Globus pallidus (tissue), 1 donor: Measurements from ENCODE around the gene CAPZB.

Experiments
- DNase-seq: peaks from one replicate; pipeline ENCODE4 v3.0.0-alpha.2; 2015; ENCODE audit warnings: low spot score

CAPZB gene

DNA sequence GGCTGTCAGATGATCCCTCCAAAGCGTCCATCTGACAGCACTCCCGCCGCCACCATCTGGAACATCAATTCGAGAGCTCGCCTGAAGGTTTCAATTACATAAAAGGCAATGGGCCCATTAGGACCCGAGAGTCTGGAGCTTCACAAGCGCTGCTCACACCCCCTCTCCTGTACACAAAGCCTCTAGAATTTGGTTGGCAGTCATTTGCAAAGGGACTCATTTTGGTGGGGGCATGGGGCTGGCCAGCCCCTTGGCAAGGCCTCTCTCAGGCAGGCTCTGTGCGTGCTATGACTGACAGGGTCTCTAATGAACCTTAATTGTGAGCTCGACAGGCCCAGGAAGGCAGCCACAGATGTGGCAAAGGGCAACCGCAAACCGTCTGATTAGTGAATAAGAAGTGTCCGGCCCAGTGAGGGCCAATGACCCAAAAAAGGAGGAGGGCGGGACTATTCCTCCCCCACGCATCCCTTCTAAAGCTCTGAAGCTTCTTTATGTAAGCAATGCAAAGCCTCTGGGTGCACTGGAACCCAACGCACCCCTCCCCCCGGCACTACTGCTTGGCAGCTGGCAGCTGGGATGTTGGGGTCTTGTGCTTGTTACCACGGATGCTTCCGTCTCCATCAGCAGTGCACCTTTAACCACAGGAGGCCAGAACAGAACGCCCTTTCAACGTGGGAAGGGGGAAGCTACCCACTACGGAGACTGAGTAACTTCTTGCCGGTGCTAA is 79.4 kb downstream of the CAPZB start:
- DNase-seq = no peak

DNA sequence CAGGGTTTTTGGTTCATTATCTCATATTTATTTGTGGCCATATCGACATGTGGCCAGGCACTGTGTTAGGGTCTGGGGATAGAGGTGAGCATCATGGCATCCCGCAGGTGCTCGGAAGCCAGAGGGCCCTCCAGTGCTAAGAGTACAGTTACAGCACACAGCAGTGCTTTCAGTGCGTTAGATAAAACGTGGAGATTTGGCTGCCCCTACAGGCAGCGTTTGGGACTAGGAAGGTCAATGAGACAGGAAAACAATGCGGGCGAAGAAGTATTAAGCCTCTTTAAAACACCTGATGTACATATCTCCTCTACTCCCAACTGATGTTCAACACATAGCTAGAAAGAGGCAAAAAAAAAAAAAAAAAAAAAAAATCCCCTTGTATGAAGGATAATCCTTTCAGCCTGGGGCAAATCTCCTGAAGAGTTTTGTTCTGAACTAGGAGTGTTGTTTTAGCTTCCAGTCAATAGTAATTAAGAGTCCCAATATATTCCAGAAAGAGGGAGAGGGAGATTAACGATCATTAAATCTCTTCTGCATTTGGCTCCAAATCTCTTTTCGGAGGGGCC is 80.1 kb downstream of the CAPZB start:
- no peak for DNase-seq

DNA sequence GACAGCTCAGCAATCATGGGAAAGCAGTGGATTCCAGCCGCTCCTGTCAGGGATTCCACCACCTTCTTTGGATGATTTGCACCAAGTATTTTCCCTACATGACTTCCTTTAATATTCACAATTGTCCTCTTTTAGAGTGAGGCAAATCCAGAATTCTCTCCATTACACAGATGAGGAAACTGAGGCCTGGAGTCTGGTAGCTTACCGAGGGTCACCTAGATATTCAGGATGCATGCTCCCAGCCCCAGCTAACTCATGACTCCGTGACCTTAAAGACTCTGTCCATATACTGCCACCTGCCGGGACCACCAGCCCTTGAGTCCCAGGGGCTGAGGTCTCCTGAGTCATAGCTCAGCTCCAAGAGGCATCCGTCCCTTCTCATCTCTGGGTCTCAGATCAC is 80.6 kb downstream of the CAPZB start:
- DNase-seq = no peak

DNA sequence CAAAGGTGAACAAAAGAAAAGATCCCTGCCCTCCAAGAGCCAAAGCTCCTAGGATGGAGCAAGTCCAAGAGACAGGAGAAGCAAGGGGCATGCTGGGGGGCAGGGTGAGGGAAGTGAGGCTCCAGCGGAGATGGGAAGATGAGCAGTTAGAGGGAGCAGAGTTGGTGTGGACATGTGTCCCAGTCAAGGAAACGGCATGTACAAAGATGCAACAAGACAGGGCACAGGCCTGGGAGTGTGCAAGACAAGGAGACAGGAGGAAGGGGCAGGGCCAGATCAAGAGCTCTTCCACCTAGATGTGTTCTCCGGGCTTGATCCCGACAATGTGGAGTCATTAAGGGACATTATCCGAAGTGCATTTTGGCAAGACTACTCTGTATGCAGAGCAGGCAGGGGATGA is 82.1 kb downstream of the CAPZB start:
- no peak for DNase-seq

DNA sequence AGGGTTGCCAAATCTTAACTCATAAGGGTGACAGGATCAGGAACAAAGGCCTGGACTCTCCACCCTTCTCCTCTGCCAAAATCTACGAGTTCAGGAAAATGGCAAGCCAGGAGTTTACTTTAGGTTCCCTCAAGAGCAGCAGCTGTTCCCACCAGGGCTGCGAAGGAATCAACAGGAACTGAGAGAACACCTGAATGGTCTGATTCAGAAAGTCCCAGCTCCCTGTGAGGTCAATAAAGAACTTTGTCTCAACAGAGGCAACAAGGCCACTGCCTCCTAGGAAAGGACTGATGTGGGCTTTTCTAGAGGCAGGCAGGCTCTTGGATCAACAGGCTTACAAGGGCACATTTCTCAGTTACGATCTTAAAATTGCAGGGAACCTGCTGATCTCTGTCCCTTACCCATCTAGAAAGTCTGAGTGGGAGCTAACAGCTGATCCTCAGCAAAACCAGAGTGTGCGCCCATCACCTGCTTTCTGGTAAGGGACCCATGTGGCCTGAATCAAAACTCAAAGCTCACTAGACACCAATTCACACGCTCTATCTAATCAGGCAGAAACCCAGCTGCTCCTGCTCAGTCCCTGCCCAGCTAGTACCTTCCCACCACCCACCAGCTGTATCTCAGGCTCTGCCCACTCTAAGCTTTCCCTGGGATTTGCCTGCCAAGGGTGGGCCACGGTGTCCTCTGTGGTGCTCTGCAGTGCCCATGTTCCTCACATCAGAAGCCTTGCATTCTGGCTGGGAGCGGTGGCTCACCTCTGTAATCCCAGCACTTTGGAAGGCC is 83.1 kb downstream of the CAPZB start:
- DNase-seq = no peak

DNA sequence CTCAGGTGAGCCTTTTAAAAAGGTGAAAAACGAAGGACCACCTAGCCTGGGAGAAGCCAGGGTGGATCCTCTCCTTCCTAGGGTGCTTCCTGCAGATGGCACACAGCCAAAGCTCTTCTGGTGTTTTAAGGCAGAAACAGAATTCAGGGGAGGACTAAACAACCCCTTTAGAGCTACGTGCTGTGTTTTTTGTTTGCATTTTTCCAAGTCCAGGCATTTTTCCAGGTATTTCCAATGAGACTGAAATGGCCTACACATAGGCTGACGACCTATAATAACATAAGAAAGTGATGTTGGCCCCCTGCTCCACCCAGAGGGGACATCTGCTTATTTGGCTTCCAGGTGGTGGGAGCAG is 83.8 kb downstream of the CAPZB start:
- no peak for DNase-seq

DNA sequence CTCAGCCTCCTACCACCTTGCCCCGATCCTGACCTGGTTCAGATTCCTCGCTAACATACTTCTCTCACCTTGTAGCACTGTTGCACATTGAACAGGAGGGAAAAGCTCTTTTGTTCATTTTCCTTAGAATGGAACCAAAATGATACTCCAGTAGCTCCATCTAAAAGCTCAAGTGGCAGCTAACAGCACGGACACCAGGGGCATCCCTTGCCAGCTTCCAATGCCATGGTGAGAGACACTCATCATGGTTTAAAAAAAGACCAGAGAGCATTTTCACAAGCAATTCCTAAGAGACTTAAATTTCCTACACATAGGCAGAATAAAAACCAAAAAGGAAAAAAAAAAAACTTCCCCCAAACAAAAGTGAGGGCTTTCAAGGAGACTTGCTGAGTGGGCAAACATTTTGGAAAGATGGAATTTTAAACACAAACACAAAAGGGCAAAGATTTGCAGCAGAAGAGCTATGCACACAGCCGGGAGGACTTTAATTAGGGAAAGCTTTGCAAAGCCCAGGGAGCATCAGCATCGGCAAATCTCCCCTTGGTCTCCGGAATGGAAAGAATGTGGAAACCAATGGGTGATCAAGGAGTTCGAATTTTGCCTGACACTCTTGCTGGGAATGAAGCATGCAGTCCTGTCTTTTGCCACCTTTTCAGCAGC is 84.3 kb downstream of the CAPZB start:
- no peak for DNase-seq

DNA sequence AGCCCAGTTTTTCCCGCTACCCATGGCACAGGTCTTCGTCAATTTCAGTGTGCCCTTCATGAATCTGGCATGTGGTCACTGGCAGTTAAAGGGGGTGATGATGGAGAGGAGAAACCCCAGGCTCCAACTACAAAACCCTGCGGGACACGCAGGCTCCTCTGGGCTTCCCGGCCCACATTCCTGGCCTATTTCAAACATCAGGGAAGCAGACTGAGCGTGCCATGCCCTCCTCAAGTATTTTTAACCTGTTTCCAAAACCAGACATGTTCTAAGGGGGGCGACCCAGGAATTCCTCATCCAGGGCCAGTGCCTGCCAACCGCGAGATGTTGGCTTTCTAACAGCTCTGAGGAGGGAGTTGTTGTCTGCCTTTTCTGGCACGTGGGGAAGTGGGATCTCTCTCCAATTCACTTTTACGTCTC is 85.1 kb downstream of the CAPZB start:
- no peak for DNase-seq

DNA sequence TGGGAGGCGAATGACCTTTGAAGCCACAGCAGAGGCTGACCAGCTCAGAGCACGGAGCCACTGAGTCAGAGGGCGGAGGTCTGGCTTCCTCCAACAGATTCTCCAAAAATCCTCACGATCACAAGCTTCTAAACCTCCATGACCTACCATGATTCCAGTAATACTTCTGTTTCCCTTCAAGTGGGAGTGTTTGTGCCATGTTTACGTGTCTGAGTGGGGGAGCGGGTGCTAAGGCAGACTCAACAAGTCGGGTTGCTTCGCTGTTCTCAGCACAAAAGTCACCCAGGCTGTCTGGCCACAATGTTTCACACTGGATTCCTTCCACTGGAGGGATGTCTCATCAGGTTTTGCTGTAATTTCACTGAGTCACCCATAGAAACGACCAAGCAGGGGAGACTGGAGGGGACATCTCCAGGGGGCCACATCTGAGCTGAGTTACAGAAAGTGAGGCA is 87.0 kb downstream of the CAPZB start:
- DNase-seq = no peak

DNA sequence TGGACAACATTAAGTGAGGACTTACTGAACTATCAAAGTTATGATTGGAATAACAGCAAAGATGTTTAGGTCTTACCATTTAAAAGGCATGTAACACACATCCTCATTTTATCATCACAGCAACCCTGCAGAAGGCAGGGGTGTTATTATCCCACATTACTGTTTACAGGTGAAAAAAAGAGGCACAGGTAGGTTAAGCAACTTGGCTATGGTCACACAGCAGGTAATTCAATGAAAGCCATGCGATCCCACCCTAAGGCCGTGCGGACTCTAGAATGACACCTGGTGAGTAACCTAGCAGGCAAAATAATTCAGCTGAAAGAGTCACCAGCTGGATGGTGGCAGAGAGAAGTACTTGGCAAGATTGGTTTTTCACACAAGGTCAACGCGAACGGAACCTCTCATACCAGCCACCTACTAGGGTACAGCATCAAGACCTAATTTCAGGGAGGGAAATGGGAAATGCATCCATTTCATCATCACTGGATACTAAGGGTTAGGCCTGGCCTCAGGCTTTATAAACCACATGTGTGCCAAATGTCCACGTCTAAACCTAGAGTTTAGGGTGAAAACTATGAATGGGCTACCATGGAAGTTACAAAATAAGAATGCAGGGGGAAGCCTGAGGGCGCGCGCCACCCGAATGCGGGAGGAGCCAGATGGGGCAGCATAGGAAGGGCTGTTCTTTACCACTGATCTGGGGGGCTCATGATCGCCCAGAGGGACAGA is 88.0 kb downstream of the CAPZB start:
- DNase-seq = no peak

DNA sequence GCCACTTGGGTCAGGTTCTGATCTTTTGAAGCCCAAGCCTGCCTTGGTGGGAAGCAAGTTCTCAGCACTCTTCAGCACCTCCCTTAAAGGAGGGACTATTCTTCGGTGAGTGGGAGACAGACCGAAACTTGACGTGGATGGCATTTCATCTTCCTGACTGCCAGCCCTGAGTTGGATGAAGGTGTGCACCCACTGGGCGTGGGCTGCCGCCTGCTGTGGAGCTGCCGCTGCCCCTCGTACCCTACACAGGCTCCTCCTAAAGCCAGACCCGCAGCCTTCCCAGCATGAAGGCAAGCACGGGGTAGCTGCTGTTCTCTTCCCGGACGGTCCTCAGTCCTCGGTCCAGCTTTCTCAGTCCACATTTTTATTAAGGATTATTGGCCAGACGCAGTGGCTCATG is 89.1 kb downstream of the CAPZB start:
- no peak for DNase-seq

DNA sequence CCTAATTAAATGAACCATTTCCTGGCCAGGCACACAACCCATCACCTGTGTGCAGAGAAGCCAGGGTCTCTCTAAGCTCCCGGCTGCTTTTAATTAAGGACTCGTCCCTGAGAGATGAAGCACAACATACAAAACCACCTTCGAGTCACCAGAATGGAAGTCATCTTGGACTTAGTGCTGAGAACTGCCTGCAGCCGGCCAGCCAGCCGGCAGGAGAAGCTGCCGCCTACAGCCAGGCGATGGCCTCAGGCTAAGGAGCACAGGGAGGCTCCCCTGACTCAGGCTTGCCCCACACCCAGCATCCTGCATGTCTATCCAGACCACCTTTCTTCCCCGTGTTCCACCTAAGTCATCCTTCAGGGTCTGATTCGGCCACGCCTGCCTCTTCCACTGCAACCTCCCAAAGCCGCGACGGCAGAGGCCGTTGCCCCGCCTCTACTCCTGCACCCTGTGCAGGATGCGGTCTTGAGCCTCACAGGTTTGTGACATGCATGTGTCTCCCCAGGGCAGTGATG is 89.6 kb downstream of the CAPZB start:
- DNase-seq = no peak

DNA sequence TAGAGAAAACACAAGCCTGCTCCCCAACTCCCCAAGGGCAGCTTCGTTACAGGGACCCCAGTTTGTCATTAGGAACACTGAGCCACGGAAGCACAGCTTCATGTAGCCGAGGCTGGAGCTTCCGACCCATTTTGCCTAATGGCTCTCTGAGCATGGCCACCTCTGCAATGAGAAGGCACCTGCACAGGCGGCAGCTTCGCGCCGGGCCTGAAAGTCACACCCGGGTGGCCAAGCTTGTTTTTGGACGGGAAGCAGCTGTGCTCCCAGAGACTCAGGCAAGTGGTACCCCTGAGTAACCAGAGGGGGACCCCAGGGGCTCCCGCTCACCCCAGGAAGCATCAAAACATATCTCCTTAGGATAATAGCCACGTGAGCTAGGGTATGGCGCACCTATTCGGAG is 92.3 kb downstream of the CAPZB start:
- DNase-seq = no peak

DNA sequence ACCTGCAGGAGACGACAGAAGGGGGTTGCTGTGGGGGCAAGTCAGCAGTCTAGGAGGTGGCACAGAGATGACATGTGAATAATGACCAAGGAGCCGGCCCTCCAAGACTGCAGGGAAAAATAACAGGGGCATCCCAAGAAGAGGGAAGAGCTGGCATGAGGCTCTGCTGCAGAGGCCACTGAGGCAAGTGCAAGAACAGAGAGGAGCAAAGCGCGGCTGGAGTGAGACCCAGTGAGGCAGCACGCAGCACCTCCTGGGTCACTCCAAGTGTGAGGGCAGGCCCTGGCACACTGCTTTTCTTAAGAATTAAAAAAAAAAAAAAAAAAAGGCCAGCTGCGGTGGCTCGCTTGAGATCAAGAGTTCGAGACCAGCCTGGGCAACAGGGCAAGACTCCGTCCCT is 93.1 kb downstream of the CAPZB start:
- no peak for DNase-seq

DNA sequence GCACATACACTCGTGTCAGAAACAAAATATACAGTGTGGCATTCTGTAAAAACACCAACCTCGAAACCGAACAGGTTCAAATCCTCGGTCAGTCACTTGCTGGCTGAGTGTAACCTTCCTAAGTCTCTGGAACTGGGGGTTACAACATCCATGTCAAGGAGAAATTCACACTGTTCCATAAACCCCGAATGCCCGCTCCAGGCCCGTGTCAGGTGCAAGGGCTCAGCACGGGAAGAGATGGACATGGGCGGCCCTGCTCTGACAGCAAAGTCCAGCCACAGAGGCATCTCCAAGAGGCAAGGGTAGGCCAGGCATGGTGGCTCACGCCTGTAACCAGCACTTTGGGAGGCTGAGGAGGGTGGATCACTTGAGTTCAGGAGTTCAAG is 93.8 kb downstream of the CAPZB start:
- DNase-seq = no peak

DNA sequence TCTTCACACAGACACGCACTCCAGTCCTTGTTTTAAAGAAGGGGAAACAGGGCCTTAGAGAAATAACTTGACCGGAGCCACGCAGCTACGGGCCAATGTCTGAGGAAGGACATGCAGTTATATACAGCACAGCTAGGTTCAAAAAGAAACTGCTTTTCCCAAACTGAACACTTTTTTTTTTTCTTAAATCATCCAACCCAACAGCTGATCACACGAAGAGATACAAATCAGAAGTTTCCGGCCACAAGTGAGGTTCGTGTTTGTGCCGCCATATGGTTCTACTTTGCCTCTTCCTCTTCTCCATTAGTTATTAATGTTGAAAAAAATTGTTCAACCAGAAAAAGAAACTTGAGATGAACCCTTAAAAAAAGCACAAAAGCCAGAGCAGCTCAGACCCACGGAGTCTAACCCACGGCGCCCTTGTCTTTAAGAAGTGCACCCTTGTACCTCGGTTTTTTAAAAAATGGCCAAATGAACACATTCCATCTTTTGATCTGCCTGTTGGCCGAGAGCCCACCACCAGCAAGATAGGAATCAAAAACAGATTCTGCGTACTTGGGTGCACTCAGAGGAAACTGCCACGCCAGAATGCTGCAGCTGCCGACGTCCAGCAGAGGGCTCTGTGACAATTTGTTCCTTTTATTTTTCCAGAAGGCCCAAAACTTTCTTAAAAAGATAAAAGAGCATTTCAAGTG is 94.3 kb downstream of the CAPZB start:
- DNase-seq = no peak

DNA sequence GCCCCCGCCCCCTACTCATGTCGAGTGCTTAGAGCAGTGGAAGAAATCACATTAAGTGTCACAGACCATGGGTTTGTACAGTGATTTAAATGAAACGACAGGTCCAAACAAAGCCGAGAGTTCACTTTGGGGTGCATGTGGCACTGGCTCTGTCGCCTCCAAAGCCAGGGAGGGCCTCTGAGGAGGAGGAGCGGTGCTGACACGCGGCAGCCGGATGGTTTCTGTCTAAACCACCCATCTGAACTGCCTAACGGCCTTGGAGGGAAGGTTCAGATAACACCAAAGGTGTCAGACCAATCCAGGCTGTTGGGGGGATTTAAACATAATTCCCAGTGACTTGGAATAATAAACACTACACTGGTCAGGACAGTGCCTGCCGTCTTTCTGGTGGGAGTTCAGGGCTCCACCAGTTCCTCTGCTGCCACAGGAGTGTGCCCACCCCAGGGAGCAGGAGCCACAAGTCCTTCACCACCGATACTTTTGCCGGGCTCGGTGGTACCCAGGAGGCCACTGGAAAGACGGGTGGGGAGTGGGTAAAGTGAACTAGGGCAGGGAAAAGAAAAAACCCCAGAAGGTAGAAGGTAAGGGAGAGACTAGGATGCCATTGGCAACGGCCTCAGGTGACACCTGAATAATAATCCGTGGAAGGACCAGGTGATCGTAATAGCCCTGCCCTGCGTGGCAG is 95.0 kb downstream of the CAPZB start:
- no peak for DNase-seq

DNA sequence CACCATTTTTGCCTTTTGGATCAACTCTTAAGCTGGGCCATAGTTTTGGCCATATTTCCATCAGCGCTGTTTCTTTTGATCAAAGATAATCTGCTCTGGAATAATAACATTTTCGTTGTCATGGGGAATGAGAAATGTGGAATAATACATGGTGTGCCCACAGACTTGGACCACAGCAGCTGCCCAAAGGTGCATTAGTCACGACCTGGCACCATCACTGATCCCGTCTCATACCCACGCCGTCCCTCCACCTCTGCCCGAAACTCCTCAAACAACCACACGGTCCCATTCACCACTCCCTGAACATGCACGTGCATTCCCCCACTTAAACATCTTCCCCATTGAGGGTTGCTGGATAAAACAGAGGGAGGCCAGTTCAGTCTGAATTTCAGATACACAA is 96.4 kb downstream of the CAPZB start:
- DNase-seq = no peak

DNA sequence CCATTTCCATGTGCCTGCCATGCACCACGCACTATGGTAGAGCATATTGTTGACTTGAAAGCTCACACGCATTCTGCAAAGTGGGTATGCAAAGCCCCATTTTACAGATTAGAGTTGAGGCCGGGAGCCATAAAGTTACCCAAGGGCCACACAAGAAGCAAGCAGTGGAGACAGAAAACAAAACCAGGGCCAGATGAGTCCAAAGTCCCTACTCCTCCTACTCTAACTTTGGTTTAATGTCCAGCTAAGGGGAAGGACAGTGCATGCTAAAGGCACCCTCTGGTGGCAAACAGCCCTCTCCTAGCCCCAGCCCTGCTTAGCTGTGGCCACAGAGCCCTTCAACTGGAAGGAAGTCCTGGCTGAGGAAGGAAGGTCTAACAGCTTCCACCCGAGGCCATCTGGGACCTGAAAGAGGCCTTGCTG is 98.3 kb downstream of the CAPZB start:
- DNase-seq = no peak

DNA sequence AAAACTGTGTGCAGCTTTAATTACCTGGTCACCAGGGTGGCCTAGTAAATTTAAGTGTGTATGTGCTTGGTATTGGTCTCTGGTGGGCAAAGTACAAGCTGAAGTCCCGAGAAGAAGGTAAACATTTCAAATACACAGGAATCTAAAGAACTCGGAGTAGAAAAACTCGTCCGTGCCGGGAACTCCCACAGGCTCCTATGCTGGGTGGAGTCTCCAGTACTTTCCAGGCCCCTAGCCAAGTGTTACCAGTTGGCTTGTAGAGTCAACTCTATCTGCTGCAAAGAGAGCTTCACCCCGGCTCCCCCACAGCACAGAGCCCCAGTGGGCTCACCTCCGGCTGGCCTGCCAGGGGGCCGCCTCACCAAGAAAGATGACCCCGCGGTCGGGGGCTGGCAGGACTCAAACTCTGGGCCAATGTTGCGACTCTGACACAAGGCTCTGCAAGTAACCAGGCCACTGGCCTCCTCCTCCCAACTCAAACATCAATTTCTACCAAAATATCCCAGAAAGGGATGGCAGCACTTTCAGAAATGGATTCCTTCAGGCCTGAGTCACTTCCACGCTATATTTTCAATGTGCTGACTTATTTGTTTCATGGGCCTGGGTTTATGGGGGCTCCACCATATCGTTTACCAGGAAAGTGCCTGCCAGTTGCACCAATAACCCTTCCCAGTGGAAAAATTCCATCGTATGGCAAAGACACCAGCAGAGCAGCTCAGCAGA is 99.3 kb downstream of the CAPZB start:
- DNase-seq = no peak
